Measurements from ENCODE around the gene SPO11.

SPO11 gene

GRCh38 chr20:57383447-57384347, 54.1 kb downstream of the SPO11 start:
- TF ChIP-seq CTCF (IDR thresholded peaks at IDR 0.05; ENCODE audit: low read depth, low read length) = no peak
- no peak for DNase-seq (ENCODE audit: extremely low read depth, low read depth)

GRCh38 chr20:57384486-57384885, 54.9 kb downstream of the SPO11 start:
- no peak for TF ChIP-seq CTCF (IDR thresholded peaks at IDR 0.05; ENCODE audit: low read depth, low read length)
- no peak for DNase-seq (ENCODE audit: extremely low read depth, low read depth)

GRCh38 chr20:57384953-57385761, 55.6 kb downstream of the SPO11 start:
- DNase-seq (ENCODE audit: extremely low read depth, low read depth) = no peak

GRCh38 chr20:57385940-57386339, 56.3 kb downstream of the SPO11 start:
- no peak for TF ChIP-seq CTCF (IDR thresholded peaks at IDR 0.05; ENCODE audit: low read depth, low read length)
- DNase-seq (ENCODE audit: extremely low read depth, low read depth) = no peak

More at GRCh38 chr20:57384953-57385761, 55.6 kb downstream of the SPO11 start:
- TF ChIP-seq CTCF (IDR thresholded peaks at IDR 0.05; ENCODE audit: low read depth, low read length) = no peak

- TF ChIP-seq CTCF (IDR thresholded peaks at IDR 0.05; ENCODE audit: low read depth, low read length) = no peak
- DNase-seq (ENCODE audit: extremely low read depth, low read depth) = no peak
Measured at GRCh38 chr20:57386762-57387161, 57.2 kb downstream of the SPO11 start.

GRCh38 chr20:57387463-57387862, 57.9 kb downstream of the SPO11 start:
- DNase-seq (ENCODE audit: extremely low read depth, low read depth) = no peak
- TF ChIP-seq CTCF (IDR thresholded peaks at IDR 0.05; ENCODE audit: low read depth, low read length) = no peak

GRCh38 chr20:57387945-57388371, 58.4 kb downstream of the SPO11 start:
- no peak for DNase-seq (ENCODE audit: extremely low read depth, low read depth)
- no peak for TF ChIP-seq CTCF (IDR thresholded peaks at IDR 0.05; ENCODE audit: low read depth, low read length)
